ENCODE data around the gene MKI67.

The MKI67 gene

DNA sequence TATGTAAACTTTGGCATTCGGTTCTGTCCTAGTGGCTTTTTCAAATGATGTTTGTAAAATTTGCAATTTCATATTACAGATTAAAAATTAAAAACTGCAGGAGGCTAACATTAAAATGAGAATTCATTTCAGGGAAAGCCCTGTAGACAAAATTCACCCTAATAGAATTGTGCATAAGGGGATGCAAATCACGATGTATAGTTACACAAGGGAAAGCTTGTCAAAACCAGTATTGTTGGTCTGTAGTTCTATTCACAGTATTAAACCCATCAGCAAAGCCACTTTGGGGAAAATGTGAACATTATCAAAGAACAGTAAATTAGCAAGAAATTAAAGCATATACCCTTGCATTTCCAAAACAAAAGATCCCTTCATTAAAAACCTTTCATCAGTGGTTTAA, 39.9 kb upstream of the MKI67 start:
- TF ChIP-seq, protein P1, sequence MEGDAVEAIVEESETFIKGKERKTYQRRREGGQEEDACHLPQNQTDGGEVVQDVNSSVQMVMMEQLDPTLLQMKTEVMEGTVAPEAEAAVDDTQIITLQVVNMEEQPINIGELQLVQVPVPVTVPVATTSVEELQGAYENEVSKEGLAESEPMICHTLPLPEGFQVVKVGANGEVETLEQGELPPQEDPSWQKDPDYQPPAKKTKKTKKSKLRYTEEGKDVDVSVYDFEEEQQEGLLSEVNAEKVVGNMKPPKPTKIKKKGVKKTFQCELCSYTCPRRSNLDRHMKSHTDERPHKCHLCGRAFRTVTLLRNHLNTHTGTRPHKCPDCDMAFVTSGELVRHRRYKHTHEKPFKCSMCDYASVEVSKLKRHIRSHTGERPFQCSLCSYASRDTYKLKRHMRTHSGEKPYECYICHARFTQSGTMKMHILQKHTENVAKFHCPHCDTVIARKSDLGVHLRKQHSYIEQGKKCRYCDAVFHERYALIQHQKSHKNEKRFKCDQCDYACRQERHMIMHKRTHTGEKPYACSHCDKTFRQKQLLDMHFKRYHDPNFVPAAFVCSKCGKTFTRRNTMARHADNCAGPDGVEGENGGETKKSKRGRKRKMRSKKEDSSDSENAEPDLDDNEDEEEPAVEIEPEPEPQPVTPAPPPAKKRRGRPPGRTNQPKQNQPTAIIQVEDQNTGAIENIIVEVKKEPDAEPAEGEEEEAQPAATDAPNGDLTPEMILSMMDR (IDR thresholded peaks at IDR 0.05), result no peak
- Histone ChIP-seq H3K4me3 (no peak overlapping the region), H3K27ac (no peak overlapping the region)
- DNase-seq (ENCODE audit: low spot score), result no peak

DNA sequence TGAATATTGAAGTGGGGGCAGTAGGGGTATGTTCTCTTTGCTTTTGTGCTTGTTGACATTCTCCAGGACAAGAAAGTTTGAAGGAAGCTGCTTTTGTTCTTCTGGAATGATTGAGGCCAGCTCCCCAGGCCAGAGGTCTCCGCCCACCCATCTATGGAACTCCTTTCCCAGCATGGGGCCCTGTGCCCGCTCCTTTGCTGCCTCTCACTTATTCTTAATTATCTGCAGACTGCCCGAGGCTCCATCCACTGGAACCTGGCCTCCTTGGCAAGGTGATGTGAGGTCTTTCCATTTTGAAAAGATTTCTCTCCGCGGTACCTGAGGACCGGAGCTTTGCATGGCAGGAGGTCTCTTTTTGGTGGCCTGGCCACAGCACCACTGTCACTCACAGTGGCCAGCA, 39.3 kb upstream of the MKI67 start:
- no peak overlapping the region for H3K27ac ChIP-seq
- TF ChIP-seq, protein P1 (IDR thresholded peaks at IDR 0.05), result no peak

DNA sequence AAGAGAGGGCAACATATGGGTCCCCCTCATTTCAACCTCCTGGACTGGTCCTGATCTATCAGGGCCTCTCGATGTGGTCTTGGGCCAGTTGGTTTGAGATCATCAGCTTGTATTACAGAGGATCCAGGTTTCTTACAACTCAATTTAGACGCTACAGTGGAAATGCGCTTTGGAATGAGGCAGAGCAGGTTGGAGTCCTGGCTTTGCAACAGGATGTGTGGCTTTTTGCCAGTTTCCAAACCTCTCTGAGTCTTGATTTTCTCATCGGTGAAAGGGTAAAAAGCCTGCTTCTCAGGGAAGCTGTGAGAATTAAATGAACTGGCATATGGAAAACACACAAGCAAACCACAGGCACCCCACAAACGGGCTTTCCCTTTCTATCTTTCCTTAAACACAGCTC, 37.5 kb upstream of the MKI67 start:
- no peak for DNase-seq (ENCODE audit: low spot score)
- TF ChIP-seq, protein P1 (IDR thresholded peaks at IDR 0.05), result no peak

More for the DNA sequence above, 39.3 kb upstream of the MKI67 start:
- no peak for DNase-seq (ENCODE audit: low spot score)
- no peak overlapping the region for H3K4me3 ChIP-seq

DNA sequence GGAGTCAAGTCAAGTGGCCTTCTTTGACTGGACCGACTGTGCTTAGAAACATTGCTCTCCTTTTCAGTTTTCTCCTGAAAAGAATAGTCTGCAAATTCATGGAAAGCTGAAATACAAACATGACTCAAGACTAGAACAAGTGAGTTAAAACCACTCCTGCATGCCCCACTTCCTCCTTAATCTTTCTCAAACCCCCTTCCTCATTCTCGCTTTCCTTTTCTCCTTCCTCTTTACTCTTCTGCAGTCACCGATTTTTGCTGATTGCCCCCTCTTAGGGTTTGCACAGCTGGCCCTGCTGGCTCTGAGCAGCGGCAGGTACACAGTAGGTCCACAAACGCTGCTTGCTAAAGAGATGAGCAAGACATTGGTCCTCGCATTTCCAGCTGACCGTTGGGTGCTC, 34.8 kb upstream of the MKI67 start:
- TF ChIP-seq, protein P1 (IDR thresholded peaks at IDR 0.05), result no peak
- DNase-seq (ENCODE audit: low spot score), result no peak
- Histone ChIP-seq H3K27ac (no peak overlapping the region), H3K4me3 (no peak overlapping the region)

More for the DNA sequence above, 37.5 kb upstream of the MKI67 start:
- no peak overlapping the region for H3K4me3 ChIP-seq
- H3K27ac ChIP-seq, result no peak overlapping the region

DNA sequence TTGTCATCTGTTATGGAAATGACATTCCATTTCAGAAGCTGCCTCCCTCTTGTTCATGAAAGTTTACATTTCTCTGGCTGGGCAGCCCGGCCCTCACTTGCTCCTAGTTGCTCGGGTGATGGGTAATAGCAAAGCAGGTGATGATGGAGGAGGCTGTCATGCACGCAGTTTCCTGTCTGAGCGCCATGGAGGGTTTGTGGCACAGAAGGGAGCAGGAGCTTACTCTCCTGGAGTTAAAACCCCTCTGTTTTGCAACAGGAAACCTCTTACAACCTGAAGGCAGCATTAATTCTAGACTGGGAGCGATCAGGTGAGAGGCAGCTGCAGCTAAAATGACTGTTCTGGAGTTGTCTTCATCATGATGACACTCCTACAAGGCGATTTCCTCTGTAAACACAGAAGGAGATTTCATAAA, 34.1 kb upstream of the MKI67 start:
- no peak overlapping the region for H3K4me3 ChIP-seq
- no peak for DNase-seq (ENCODE audit: low spot score)
- no peak overlapping the region for H3K27ac ChIP-seq
- TF ChIP-seq, protein P1 (IDR thresholded peaks at IDR 0.05), result no peak

DNA sequence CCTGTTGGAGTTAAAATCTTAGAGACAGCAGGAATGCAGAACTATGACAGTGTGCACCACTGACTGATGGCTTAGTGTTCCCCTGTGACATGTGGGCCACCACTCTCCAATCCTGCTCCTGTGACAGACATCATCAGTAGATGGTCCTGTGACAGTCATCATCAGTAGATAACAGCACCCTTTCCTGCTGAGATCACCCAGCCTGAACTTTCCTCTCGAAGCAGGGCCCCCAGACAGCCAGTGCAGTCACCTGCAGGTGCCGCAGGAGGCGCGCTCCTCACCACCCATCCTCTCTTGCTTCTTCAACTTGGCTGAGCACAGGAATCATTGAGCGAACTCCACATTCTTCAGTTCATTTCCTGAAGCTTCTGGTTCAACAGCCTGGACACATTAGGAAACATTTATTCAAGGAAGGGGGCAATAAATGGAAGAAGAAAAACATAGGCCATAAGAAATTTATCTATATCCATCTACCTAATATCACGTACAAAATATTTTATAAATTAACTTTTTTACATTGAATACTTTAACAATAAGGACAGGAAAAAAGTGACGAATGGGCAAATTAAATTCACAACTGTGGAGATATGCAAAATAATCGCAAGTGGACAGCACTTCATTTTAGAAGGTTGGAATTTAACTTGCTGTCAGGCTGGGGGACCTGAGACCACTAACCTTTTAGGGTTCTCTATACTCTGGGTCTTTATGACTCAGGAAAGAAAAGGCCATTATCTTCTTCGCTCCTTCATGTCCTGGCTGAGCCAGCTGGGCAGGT, 32.0 kb upstream of the MKI67 start:
- no peak overlapping the region for H3K27ac ChIP-seq
- no peak for DNase-seq (ENCODE audit: low spot score)
- TF ChIP-seq, protein P1 (IDR thresholded peaks at IDR 0.05), result no peak
- H3K4me3 ChIP-seq, result no peak overlapping the region

Data from coronary artery (tissue), 2 donors.